ENCODE measurements around the gene TEX13D.

DNA sequence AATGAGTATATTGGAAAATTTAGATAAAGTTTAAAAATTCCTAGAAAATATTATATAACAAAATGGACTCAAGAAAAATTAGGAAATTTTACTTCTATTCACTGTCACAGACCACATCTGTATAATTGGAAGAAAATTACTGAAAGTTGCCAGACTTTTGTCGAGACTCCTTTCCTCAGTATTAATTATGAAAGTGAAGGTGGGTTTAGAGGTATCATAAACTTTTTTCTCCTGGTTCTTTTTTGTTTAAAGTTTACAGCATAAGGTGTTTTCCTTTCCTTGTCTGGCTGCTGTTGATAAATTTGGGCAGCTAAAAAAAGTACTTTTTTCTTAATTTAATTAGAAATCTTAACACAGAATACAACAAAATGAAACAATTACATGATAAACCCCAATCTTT lies 6.7 kb upstream of the TEX13D start:
- no peak for TF ChIP-seq CTCF (conservative IDR thresholded peaks at IDR 0.05; ENCODE audit: low read length)
- no peak for TF ChIP-seq EZH2phosphoT487 (IDR thresholded peaks at IDR 0.05; ENCODE audit: borderline replicate concordance, low read depth, low read length)
